ENCODE measurements around the gene DNAH5.

The DNAH5 gene

DNA sequence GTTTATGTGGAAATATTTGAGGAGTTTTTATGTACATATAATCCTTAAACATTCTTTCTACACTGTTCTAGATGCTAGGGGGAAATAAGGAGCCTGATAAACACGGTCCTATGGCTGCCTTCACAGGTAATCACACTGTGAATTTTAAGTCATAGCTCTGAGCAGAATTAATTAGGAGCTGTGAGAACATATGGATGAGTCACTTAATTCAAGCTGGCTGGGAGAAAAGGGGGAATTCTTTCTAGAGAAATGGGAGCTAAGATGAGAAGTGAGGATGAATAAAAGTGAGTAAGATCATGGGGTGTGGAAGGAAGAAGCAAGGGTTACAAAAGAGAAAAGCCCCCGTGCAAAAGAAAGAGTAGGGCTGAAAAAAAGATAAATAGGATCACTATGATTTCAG, 290.8 kb downstream of the DNAH5 start:
- no peak overlapping the region for H3K9ac ChIP-seq (ENCODE audit: low read depth, low read length, poor library complexity)
- H4K8ac ChIP-seq (ENCODE audit: low read depth, low read length): no peak overlapping the region
- no peak overlapping the region for H3K14ac ChIP-seq (ENCODE audit: low read length)
- H3K23ac ChIP-seq (ENCODE audit: low read depth, low read length, poor library complexity): no peak overlapping the region
- H3K4me2 ChIP-seq (ENCODE audit: insufficient read depth, low read length, poor library complexity, severe bottlenecking): no peak overlapping the region
- no peak overlapping the region for H3K4me3 ChIP-seq (ENCODE audit: low read length in 2 of 2)
- H2BK15ac ChIP-seq (ENCODE audit: low read length): no peak overlapping the region
- H2AFZ ChIP-seq (ENCODE audit: low read length): no peak overlapping the region
- no CpG with 5 or more reads among the region's 2 CpGs for WGBS, 2 donors (ENCODE audit: extremely low coverage in 2 of 2, insufficient read length in 2 of 2, insufficient replicate concordance in 1 of 2)
- no peak overlapping the region for H2AK5ac ChIP-seq (ENCODE audit: low read depth, low read length)
- no peaks in the 10 kb centered on the region for H3K4me1 ChIP-seq (ENCODE audit: control insufficient read depth in 2 of 2, insufficient read depth in 1 of 2, low read depth in 1 of 2, low read length in 2 of 2)
- no peak overlapping the region for H4K91ac ChIP-seq (ENCODE audit: low read depth, low read length, poor library complexity)
- no peak overlapping the region for H2BK120ac ChIP-seq (ENCODE audit: low read depth, low read length)
- H2BK12ac ChIP-seq (ENCODE audit: low read length): no peak overlapping the region
- no peaks in the 10 kb centered on the region for H3K79me1 ChIP-seq (ENCODE audit: low read depth, low read length)
- H3K27me3 ChIP-seq (ENCODE audit: control insufficient read depth in 3 of 3, insufficient read depth in 3 of 3, low read depth in 1 of 3, low read length in 3 of 3): no peaks in the 10 kb centered on the region
- no peaks in the 10 kb centered on the region for H3K36me3 ChIP-seq (replicated peaks in 1 of 2; ENCODE audit: control insufficient read depth in 2 of 2, insufficient read depth in 2 of 2, low read length in 2 of 2)
- H3K27ac ChIP-seq (replicated peaks; ENCODE audit: low read length): no peak overlapping the region
- no peak overlapping the region for H2BK5ac ChIP-seq (ENCODE audit: low read length)
- no peak overlapping the region for H3K18ac ChIP-seq (ENCODE audit: low read length)
- no peak for DNase-seq (ENCODE audit: low spot score)
- H3K9me3 ChIP-seq (replicated peaks in 1 of 2; ENCODE audit: control insufficient read depth in 2 of 2, insufficient read depth in 1 of 2, low read depth in 1 of 2, low read length in 2 of 2): peaks cover 0 to 2% of the 10 kb centered on the region in 2 donors
- no peak overlapping the region for H3K4ac ChIP-seq (ENCODE audit: low read length)

DNA sequence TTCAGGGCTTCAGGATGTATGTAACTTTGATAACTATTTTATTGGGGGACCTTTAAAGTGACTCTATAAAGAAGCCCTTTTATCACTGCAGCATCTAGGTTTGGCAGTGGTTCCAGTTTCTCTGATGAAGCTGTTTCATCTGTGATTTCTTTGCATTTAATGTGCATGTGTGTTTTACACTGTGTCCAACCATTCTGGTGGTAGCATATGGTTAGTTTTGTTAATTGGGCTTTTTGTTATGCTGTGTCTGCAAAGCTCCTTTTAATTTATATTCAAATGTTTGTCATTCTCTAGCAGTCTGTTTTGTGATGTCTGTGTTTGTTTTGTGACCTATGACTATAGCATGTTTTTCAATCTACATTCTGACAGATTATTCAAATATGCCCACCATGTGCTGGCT, 294.8 kb downstream of the DNAH5 start:
- no peak overlapping the region for H2AFZ ChIP-seq (ENCODE audit: low read length)
- H2BK15ac ChIP-seq (ENCODE audit: low read length): no peak overlapping the region
- no peaks in the 10 kb centered on the region for H3K79me1 ChIP-seq (ENCODE audit: low read depth, low read length)
- no peaks in the 10 kb centered on the region for H3K27me3 ChIP-seq (ENCODE audit: control insufficient read depth in 3 of 3, insufficient read depth in 3 of 3, low read depth in 1 of 3, low read length in 3 of 3)
- no peak overlapping the region for H3K27ac ChIP-seq (replicated peaks; ENCODE audit: low read length)
- H4K91ac ChIP-seq (ENCODE audit: low read depth, low read length, poor library complexity): no peak overlapping the region
- no peak overlapping the region for H3K9ac ChIP-seq (ENCODE audit: low read depth, low read length, poor library complexity)
- no peaks in the 10 kb centered on the region for H3K9me3 ChIP-seq (replicated peaks in 1 of 2; ENCODE audit: control insufficient read depth in 2 of 2, insufficient read depth in 1 of 2, low read depth in 1 of 2, low read length in 2 of 2)
- no peak overlapping the region for H3K18ac ChIP-seq (ENCODE audit: low read length)
- no peak overlapping the region for H3K23ac ChIP-seq (ENCODE audit: low read depth, low read length, poor library complexity)
- no peak overlapping the region for H2BK5ac ChIP-seq (ENCODE audit: low read length)
- H2BK12ac ChIP-seq (ENCODE audit: low read length): no peak overlapping the region
- no peak overlapping the region for H2BK120ac ChIP-seq (ENCODE audit: low read depth, low read length)
- H3K14ac ChIP-seq (ENCODE audit: low read length): no peak overlapping the region
- H3K4me1 ChIP-seq (ENCODE audit: control insufficient read depth in 2 of 2, insufficient read depth in 1 of 2, low read depth in 1 of 2, low read length in 2 of 2): no peaks in the 10 kb centered on the region
- H4K8ac ChIP-seq (ENCODE audit: low read depth, low read length): no peak overlapping the region
- no peak overlapping the region for H3K4ac ChIP-seq (ENCODE audit: low read length)
- no peaks in the 10 kb centered on the region for H3K36me3 ChIP-seq (replicated peaks in 1 of 2; ENCODE audit: control insufficient read depth in 2 of 2, insufficient read depth in 2 of 2, low read length in 2 of 2)
- H3K4me3 ChIP-seq (ENCODE audit: low read length in 2 of 2): no peak overlapping the region
- DNase-seq (ENCODE audit: low spot score): no peak
- H2AK5ac ChIP-seq (ENCODE audit: low read depth, low read length): no peak overlapping the region
- no peak overlapping the region for H3K4me2 ChIP-seq (ENCODE audit: insufficient read depth, low read length, poor library complexity, severe bottlenecking)

DNA sequence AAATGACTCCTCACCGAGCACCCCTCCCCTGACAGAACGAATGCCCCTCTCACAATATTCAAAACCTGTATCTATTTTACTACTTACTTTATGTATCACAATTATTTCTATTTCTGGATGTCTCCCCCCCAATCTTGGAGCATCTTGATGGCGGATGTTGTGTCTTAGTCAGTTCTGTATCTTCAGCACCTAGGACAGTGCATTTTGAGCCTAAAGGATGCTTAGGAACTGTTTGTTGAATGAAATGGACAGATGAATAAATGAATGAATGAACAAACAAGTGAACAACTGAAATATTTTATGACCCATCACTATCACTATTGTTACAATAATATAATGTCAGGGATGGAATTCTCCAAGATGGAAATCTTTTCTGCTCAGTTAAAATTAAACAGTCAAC, 295.7 kb downstream of the DNAH5 start:
- no peak overlapping the region for H4K8ac ChIP-seq (ENCODE audit: low read depth, low read length)
- H3K18ac ChIP-seq (ENCODE audit: low read length): no peak overlapping the region
- WGBS, 2 donors (ENCODE audit: extremely low coverage in 2 of 2, insufficient read length in 2 of 2, insufficient replicate concordance in 1 of 2): no CpG with 5 or more reads among the region's 3 CpGs
- H3K27ac ChIP-seq (replicated peaks; ENCODE audit: low read length): no peak overlapping the region
- no peaks in the 10 kb centered on the region for H3K36me3 ChIP-seq (replicated peaks in 1 of 2; ENCODE audit: control insufficient read depth in 2 of 2, insufficient read depth in 2 of 2, low read length in 2 of 2)
- H3K14ac ChIP-seq (ENCODE audit: low read length): no peak overlapping the region
- H2AFZ ChIP-seq (ENCODE audit: low read length): no peak overlapping the region
- no peaks in the 10 kb centered on the region for H3K79me1 ChIP-seq (ENCODE audit: low read depth, low read length)
- H3K4me1 ChIP-seq (ENCODE audit: control insufficient read depth in 2 of 2, insufficient read depth in 1 of 2, low read depth in 1 of 2, low read length in 2 of 2): no peaks in the 10 kb centered on the region
- no peak overlapping the region for H2BK120ac ChIP-seq (ENCODE audit: low read depth, low read length)
- no peak overlapping the region for H3K23ac ChIP-seq (ENCODE audit: low read depth, low read length, poor library complexity)
- H3K9ac ChIP-seq (ENCODE audit: low read depth, low read length, poor library complexity): no peak overlapping the region
- H3K9me3 ChIP-seq (replicated peaks in 1 of 2; ENCODE audit: control insufficient read depth in 2 of 2, insufficient read depth in 1 of 2, low read depth in 1 of 2, low read length in 2 of 2): no peaks in the 10 kb centered on the region
- H2BK12ac ChIP-seq (ENCODE audit: low read length): no peak overlapping the region
- H3K4me3 ChIP-seq (ENCODE audit: low read length in 2 of 2): no peak overlapping the region
- H3K27me3 ChIP-seq (ENCODE audit: control insufficient read depth in 3 of 3, insufficient read depth in 3 of 3, low read depth in 1 of 3, low read length in 3 of 3): no peaks in the 10 kb centered on the region
- no peak for DNase-seq (ENCODE audit: low spot score)
- no peak overlapping the region for H3K4me2 ChIP-seq (ENCODE audit: insufficient read depth, low read length, poor library complexity, severe bottlenecking)
- H4K91ac ChIP-seq (ENCODE audit: low read depth, low read length, poor library complexity): no peak overlapping the region
- no peak overlapping the region for H3K4ac ChIP-seq (ENCODE audit: low read length)
- no peak overlapping the region for H2BK5ac ChIP-seq (ENCODE audit: low read length)
- no peak overlapping the region for H2AK5ac ChIP-seq (ENCODE audit: low read depth, low read length)
- no peak overlapping the region for H2BK15ac ChIP-seq (ENCODE audit: low read length)

DNA sequence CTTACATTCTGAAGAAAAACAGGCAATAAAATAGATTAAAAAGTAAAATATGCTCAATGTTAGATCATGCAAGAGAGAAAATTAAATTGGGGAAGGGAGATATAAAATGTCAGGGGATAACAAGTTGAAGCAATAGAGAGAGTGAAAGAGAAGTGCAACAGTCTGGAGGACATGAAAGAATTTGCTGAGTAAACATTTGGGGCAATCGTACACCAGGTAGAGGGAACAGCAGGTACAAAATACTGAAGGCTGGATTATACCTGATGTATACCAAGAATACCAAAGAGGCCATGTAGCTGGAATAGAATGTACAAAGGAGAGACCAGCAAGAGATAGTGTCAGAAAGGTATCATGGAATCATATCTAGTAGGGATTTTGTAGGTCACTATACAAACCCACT, 300.8 kb downstream of the DNAH5 start:
- Histone ChIP-seq H3K9ac (ENCODE audit: low read depth, low read length, poor library complexity) (no peak overlapping the region), H3K4me3 (ENCODE audit: low read length in 2 of 2) (no peak overlapping the region), H2AFZ (ENCODE audit: low read length) (no peak overlapping the region), H3K79me1 (ENCODE audit: low read depth, low read length) (no peaks in the 10 kb centered on the region), H3K36me3 (replicated peaks in 1 of 2; ENCODE audit: control insufficient read depth in 2 of 2, insufficient read depth in 2 of 2, low read length in 2 of 2) (no peaks in the 10 kb centered on the region), H2BK120ac (ENCODE audit: low read depth, low read length) (no peak overlapping the region), H3K23ac (ENCODE audit: low read depth, low read length, poor library complexity) (no peak overlapping the region), H3K4me2 (ENCODE audit: insufficient read depth, low read length, poor library complexity, severe bottlenecking) (no peak overlapping the region), H3K27me3 (ENCODE audit: control insufficient read depth in 3 of 3, insufficient read depth in 3 of 3, low read depth in 1 of 3, low read length in 3 of 3) (no peaks in the 10 kb centered on the region), H4K8ac (ENCODE audit: low read depth, low read length) (no peak overlapping the region), H2AK5ac (ENCODE audit: low read depth, low read length) (no peak overlapping the region), H4K91ac (ENCODE audit: low read depth, low read length, poor library complexity) (no peak overlapping the region), H3K9me3 (replicated peaks in 1 of 2; ENCODE audit: control insufficient read depth in 2 of 2, insufficient read depth in 1 of 2, low read depth in 1 of 2, low read length in 2 of 2) (no peaks in the 10 kb centered on the region), H2BK5ac (ENCODE audit: low read length) (no peak overlapping the region), H2BK15ac (ENCODE audit: low read length) (no peak overlapping the region), H3K18ac (ENCODE audit: low read length) (no peak overlapping the region), H3K14ac (ENCODE audit: low read length) (no peak overlapping the region), H3K4ac (ENCODE audit: low read length) (no peak overlapping the region), H3K27ac (replicated peaks; ENCODE audit: low read length) (no peak overlapping the region), H3K4me1 (ENCODE audit: control insufficient read depth in 2 of 2, insufficient read depth in 1 of 2, low read depth in 1 of 2, low read length in 2 of 2) (no peaks in the 10 kb centered on the region), H2BK12ac (ENCODE audit: low read length) (no peak overlapping the region)
- no peak for DNase-seq (ENCODE audit: low spot score)
- WGBS, 2 donors (ENCODE audit: extremely low coverage in 2 of 2, insufficient read length in 2 of 2, insufficient replicate concordance in 1 of 2): no CpG with 5 or more reads among the region's 1 CpG

Measured in neuronal stem cell (in vitro differentiated cells).